Thymus (tissue), 11 donors: Measurements from ENCODE around the gene CTDP1. TPM values are rescaled to one million over a fixed set of nuclear protein-coding genes. Genes with fewer than 3 reads are reported as not detected.

Experiments
- DNase-seq, 9 donors: peaks; one replicate each; pipeline ENCODE4 v3.0.0-alpha.2; 2013; ENCODE audit warnings: low spot score in 9 of 9, low read depth in 6 of 9, missing footprints in 1 of 9
- H3K27ac ChIP-seq, 2 donors: one replicate each; pipeline ENCODE4 v1.5.1; 2013; ENCODE audit warnings: control low read depth in 1 of 2, low read depth in 1 of 2, low read length in 1 of 2, mild to moderate bottlenecking in 1 of 2, moderate library complexity in 1 of 2
- H3K27me3 ChIP-seq, 2 donors: one replicate each; pipeline ENCODE4 v1.5.1; 2013; ENCODE audit warnings: low read length in 1 of 2; ENCODE audit not compliant: control insufficient read depth in 2 of 2, insufficient read depth in 1 of 2
- H3K36me3 ChIP-seq, 2 donors: one replicate each; pipeline ENCODE4 v1.5.1; 2013; ENCODE audit warnings: low read length in 1 of 2, mild to moderate bottlenecking in 1 of 2, moderate library complexity in 1 of 2; ENCODE audit not compliant: control insufficient read depth in 2 of 2, insufficient read depth in 2 of 2
- H3K4me1 ChIP-seq, 2 donors: one replicate each; pipeline ENCODE4 v1.5.1; 2013; ENCODE audit warnings: low read length in 2 of 2; ENCODE audit not compliant: control insufficient read depth in 2 of 2, insufficient read depth in 2 of 2
- H3K4me3 ChIP-seq, 2 donors: one replicate each; pipeline ENCODE4 v1.5.1; 2013; ENCODE audit warnings: low read length in 2 of 2, control low read depth in 1 of 2, mild to moderate bottlenecking in 1 of 2
- H3K9me3 ChIP-seq, 2 donors: one replicate each; pipeline ENCODE4 v1.5.1; 2013; ENCODE audit warnings: low read length in 1 of 2, mild to moderate bottlenecking in 1 of 2; ENCODE audit not compliant: control insufficient read depth in 2 of 2, insufficient read depth in 1 of 2
- WGBS: extraction: QIAGEN DNeasy Blood & Tissue Kit; methylation state at CpG from one replicate; pipeline ENCODE4 v1.1.7; 2013; 5-methylcytosine and 5-hydroxymethylcytosine counted together
- polyA plus RNA-seq: library from polyadenylated mRNA; stranded (reverse); fragments of 200-250 nt; gene quantifications from one replicate; pipeline ENCODE4 v1.2.3, GENCODE V29; 2013
- total RNA-seq: library from RNA; stranded (reverse); fragments of 120-200 nt; gene quantifications from one replicate; pipeline ENCODE4 v1.2.4, GENCODE V29; 2013
- donor health status: healthy.

Gene CTDP1
- total and polyA plus RNA-seq, 2 donors, result 15.4 to 26.4 TPM

- peaks cover 18 to 33% of the 10 kb centered on the region in 2 donors for H3K4me1 ChIP-seq
Measured at GRCh38 chr18:79800371-79801180, 121.0 kb downstream of the CTDP1 start.

GRCh38 chr18:79801217-79801616 lies 121.6 kb downstream of the CTDP1 start:
- no peaks in the 10 kb centered on the region for H3K36me3 ChIP-seq
- no peak overlapping the region for H3K4me3 ChIP-seq
- peaks cover 20 to 39% of the 10 kb centered on the region in 2 donors for H3K4me1 ChIP-seq
- DNase-seq, result no peak
- H3K9me3 ChIP-seq, result peaks cover 0 to 4% of the 10 kb centered on the region in 2 donors
- peaks cover 44 to 48% of the 10 kb centered on the region in 2 donors for H3K27me3 ChIP-seq
- 98% methylated on average over 13 of the region's 13 CpGs for WGBS
- H3K27ac ChIP-seq, result no peak overlapping the region

More at GRCh38 chr18:79800371-79801180, 121.0 kb downstream of the CTDP1 start:
- Histone ChIP-seq H3K36me3 (no peaks in the 10 kb centered on the region), H3K9me3 (peaks cover 0 to 4% of the 10 kb centered on the region in 2 donors), H3K27me3 (peaks cover 47 to 53% of the 10 kb centered on the region in 2 donors), H3K27ac (no peak overlapping the region), H3K4me3 (no peak overlapping the region)
- DNase-seq, result no peak
- 96% methylated on average over 39 of the region's 39 CpGs for WGBS

- DNase-seq, result no peak
- Histone ChIP-seq H3K4me3 (no peak overlapping the region), H3K27me3 (peaks cover 40 to 44% of the 10 kb centered on the region in 2 donors)
Measured at GRCh38 chr18:79801641-79802040, 122.0 kb downstream of the CTDP1 start.

GRCh38 chr18:79802298-79802697 lies 122.7 kb downstream of the CTDP1 start:
- WGBS, result 98% methylated on average over 18 of the region's 18 CpGs
- H3K36me3 ChIP-seq, result no peaks in the 10 kb centered on the region
- H3K27me3 ChIP-seq, result peaks cover 34 to 38% of the 10 kb centered on the region in 2 donors
- H3K4me3 ChIP-seq, result no peak overlapping the region
- H3K4me1 ChIP-seq, result peaks cover 20 to 40% of the 10 kb centered on the region in 2 donors
- peaks cover 0 to 4% of the 10 kb centered on the region in 2 donors for H3K9me3 ChIP-seq
- no peak for DNase-seq
- no peak overlapping the region for H3K27ac ChIP-seq

More at GRCh38 chr18:79801641-79802040, 122.0 kb downstream of the CTDP1 start:
- H3K4me1 ChIP-seq, result peaks cover 20 to 40% of the 10 kb centered on the region in 2 donors
- 97% methylated on average over 9 of the region's 9 CpGs for WGBS
- H3K27ac ChIP-seq, result no peak overlapping the region
- no peaks in the 10 kb centered on the region for H3K36me3 ChIP-seq
- peaks cover 0 to 4% of the 10 kb centered on the region in 2 donors for H3K9me3 ChIP-seq

GRCh38 chr18:79803611-79804051 lies 124.0 kb downstream of the CTDP1 start:
- Histone ChIP-seq H3K27me3 (peaks cover 20 to 25% of the 10 kb centered on the region in 2 donors), H3K4me1 (peaks cover 17 to 34% of the 10 kb centered on the region in 2 donors), H3K36me3 (no peaks in the 10 kb centered on the region), H3K4me3 (no peak overlapping the region), H3K9me3 (peaks cover 0 to under 1% of the 10 kb centered on the region in 2 donors), H3K27ac (no peak overlapping the region)
- WGBS, result 99% methylated on average over 14 of the region's 14 CpGs
- no peak for DNase-seq

Other genes starting within 250 kb of the CTDP1 start
- 0.19 TPM for gene KCNG2, start 118.1 kb downstream of the CTDP1 start, total RNA-seq
- gene KCNG2, start 118.1 kb downstream of the CTDP1 start, polyA plus RNA-seq, result 0.14 TPM